ENCODE results near the gene BIRC3.
A peak's percentile ranks its signal among the peaks of the same experiment; 100 is the strongest.

GRCh38 chr11:102317099-102317767, at the start of gene BIRC3:
- peak in 3 of 4 donors; percentile 22 to 32 (median 31) for TF ChIP-seq CTCF (IDR thresholded peaks at IDR 0.05)
- TF ChIP-seq POLR2A (IDR thresholded peaks at IDR 0.05): peak; percentile 79

Data from right lobe of liver (tissue), 4 donors.